Parathyroid adenoma (tissue), 2 donors: ENCODE results near the gene FURIN.

ENCODE experiments used
- H2AFZ ChIP-seq: fragments of 300-600 bp; sonication (generic); one replicate; pipeline ENCODE4 v1.7.0; 2017; ENCODE audit warnings: antibody characterized with exemption, mild to moderate bottlenecking
- H3K27ac ChIP-seq: fragments of 300-600 bp; sonication (generic); one replicate; pipeline ENCODE4 v1.7.0; 2017
- H3K27me3 ChIP-seq: fragments of 300-600 bp; sonication (generic); one replicate; pipeline ENCODE4 v1.7.0; 2017; ENCODE audit warnings: low read length; ENCODE audit not compliant: control insufficient read depth, insufficient read depth
- H3K36me3 ChIP-seq: fragments of 300-600 bp; sonication (generic); one replicate; pipeline ENCODE4 v1.7.0; 2017; ENCODE audit warnings: low read length; ENCODE audit not compliant: control insufficient read depth, insufficient read depth
- H3K4me1 ChIP-seq: fragments of 300-600 bp; sonication (generic); one replicate; pipeline ENCODE4 v1.7.0; 2017; ENCODE audit warnings: control low read depth
- H3K4me2 ChIP-seq: fragments of 300-600 bp; sonication (generic); one replicate; pipeline ENCODE4 v1.7.0; 2017; ENCODE audit warnings: low read length
- H3K4me3 ChIP-seq: fragments of 300-600 bp; sonication (generic); one replicate; pipeline ENCODE4 v1.7.0; 2017; ENCODE audit warnings: low read depth, low read length
- H3K79me2 ChIP-seq: fragments of 300-600 bp; sonication (generic); one replicate; pipeline ENCODE4 v1.7.0; 2017; ENCODE audit warnings: control low read depth
- H3K9ac ChIP-seq: fragments of 300-600 bp; sonication (generic); one replicate; pipeline ENCODE4 v1.7.0; 2017; ENCODE audit warnings: mild to moderate bottlenecking
- H3K9me3 ChIP-seq: fragments of 300-600 bp; sonication (generic); one replicate; pipeline ENCODE4 v1.7.0; 2017; ENCODE audit warnings: low read length; ENCODE audit not compliant: control insufficient read depth
- CTCF ChIP-seq: fragments of 300-600 bp; sonication (generic); IDR thresholded peaks from one replicate; pipeline ENCODE4 v1.7.0; 2017; ENCODE audit warnings: antibody characterized with exemption, mild to moderate bottlenecking
- donor health status: primary hyperparathyroidism.

FURIN gene

GRCh38 chr15:90866800-90867199 lies 1.6 kb upstream of the FURIN start:
- Histone ChIP-seq H3K4me2 (no peak overlapping the region), H3K79me2 (no peaks in the 10 kb centered on the region), H3K27ac (no peak overlapping the region), H3K4me1 (peaks cover 7% of the 10 kb centered on the region), H2AFZ (no peak overlapping the region), H3K36me3 (no peaks in the 10 kb centered on the region), H3K4me3 (no peak overlapping the region), H3K9ac (no peak overlapping the region), H3K27me3 (no peaks in the 10 kb centered on the region), H3K9me3 (no peaks in the 10 kb centered on the region)
- TF ChIP-seq CTCF: no peak

- Histone ChIP-seq H3K9ac (no peak overlapping the region), H2AFZ (no peak overlapping the region), H3K79me2 (no peaks in the 10 kb centered on the region), H3K4me3 (no peak overlapping the region), H3K27ac (peak overlapping the region; percentile 21), H3K36me3 (no peaks in the 10 kb centered on the region), H3K27me3 (no peaks in the 10 kb centered on the region), H3K9me3 (no peaks in the 10 kb centered on the region), H3K4me2 (no peak overlapping the region), H3K4me1 (peaks cover 13% of the 10 kb centered on the region)
- TF ChIP-seq CTCF: no peak
Observed at GRCh38 chr15:90869140-90869541, 753 bp downstream of the FURIN start.

- peak overlapping the region; percentile 80 for H3K4me3 ChIP-seq
- peak overlapping the region; percentile 92 for H3K4me2 ChIP-seq
- H3K36me3 ChIP-seq: no peaks in the 10 kb centered on the region
- no peak overlapping the region for H3K9ac ChIP-seq
- no peaks in the 10 kb centered on the region for H3K27me3 ChIP-seq
- H3K27ac ChIP-seq: peak overlapping the region; percentile 76
- no peaks in the 10 kb centered on the region for H3K9me3 ChIP-seq
- no peak overlapping the region for H2AFZ ChIP-seq
- peaks cover 13% of the 10 kb centered on the region for H3K4me1 ChIP-seq
- no peaks in the 10 kb centered on the region for H3K79me2 ChIP-seq
- TF ChIP-seq CTCF: no peak
Observed at GRCh38 chr15:90869601-90870353, 1.4 kb downstream of the FURIN start.

- no peaks in the 10 kb centered on the region for H3K9me3 ChIP-seq
- peak overlapping the region; percentile 67 for H3K9ac ChIP-seq
- peak overlapping the region; percentile 76 for H3K27ac ChIP-seq
- H3K36me3 ChIP-seq: no peaks in the 10 kb centered on the region
- no peak for TF ChIP-seq CTCF
- H3K79me2 ChIP-seq: no peaks in the 10 kb centered on the region
- peak overlapping the region; percentile 80 for H3K4me3 ChIP-seq
- H3K4me1 ChIP-seq: peaks cover 13% of the 10 kb centered on the region
- H3K27me3 ChIP-seq: no peaks in the 10 kb centered on the region
- peak overlapping the region; percentile 92 for H3K4me2 ChIP-seq
- peak overlapping the region; percentile 84 for H2AFZ ChIP-seq
Observed at GRCh38 chr15:90870354-90871138, 2.2 kb downstream of the FURIN start.
